SK-N-MC (cell line): ENCODE data around the gene AK2.
A peak's percentile ranks its signal among the peaks of the same experiment; 100 is the strongest.

ENCODE experiments used
- DNase-seq: peaks from one replicate; pipeline ENCODE4 v3.0.0-alpha.2; 2011; ENCODE audit warnings: low read depth, low spot score
- H3K27ac ChIP-seq: fragments of 200-600 bp; sonication (generic); 2 replicates; pipeline ENCODE4 v1.5.1; 2016; ENCODE audit warnings: mixed run types
- H3K36me3 ChIP-seq: fragments of 200-600 bp; sonication (generic); 2 replicates; pipeline ENCODE4 v1.6.1; 2017; ENCODE audit warnings: antibody characterized with exemption, low read length, mixed read lengths; ENCODE audit not compliant: insufficient read depth
- H3K4me3 ChIP-seq: fragments of 200-600 bp; sonication (generic); 2 replicates; pipeline ENCODE4 v1.5.1; 2016
- H3K9ac ChIP-seq: fragments of 200-600 bp; sonication (generic); 2 replicates; pipeline ENCODE4 v1.8.0; 2017; ENCODE audit warnings: mixed run types, mixed read lengths; ENCODE audit not compliant: insufficient read length
- H3K9me3 ChIP-seq: fragments of 200-600 bp; sonication (generic); 2 replicates; pipeline ENCODE4 v1.6.1; 2017; ENCODE audit warnings: low read depth, mild to moderate bottlenecking, antibody characterized with exemption, low read length, moderate library complexity, mixed read lengths
- EZH2 ChIP-seq: fragments of 200-600 bp; sonication (generic); IDR thresholded peaks from one replicate; pipeline ENCODE4 v1.6.1; 2017; ENCODE audit warnings: antibody characterized with exemption
- FOXP2 ChIP-seq: optimal IDR thresholded peaks from 2 replicates; pipeline ENCODE3; 2011; ENCODE audit warnings: mild to moderate bottlenecking, moderate library complexity; ENCODE audit not compliant: insufficient read depth; ENCODE audit errors: extremely low read length, control extremely low read depth
- POLR2AphosphoS5 ChIP-seq: IDR thresholded peaks from 2 replicates; pipeline ENCODE4 v1.6.1; 2012; ENCODE audit warnings: mild to moderate bottlenecking, low read depth, low read length, borderline replicate concordance

The AK2 gene

DNA sequence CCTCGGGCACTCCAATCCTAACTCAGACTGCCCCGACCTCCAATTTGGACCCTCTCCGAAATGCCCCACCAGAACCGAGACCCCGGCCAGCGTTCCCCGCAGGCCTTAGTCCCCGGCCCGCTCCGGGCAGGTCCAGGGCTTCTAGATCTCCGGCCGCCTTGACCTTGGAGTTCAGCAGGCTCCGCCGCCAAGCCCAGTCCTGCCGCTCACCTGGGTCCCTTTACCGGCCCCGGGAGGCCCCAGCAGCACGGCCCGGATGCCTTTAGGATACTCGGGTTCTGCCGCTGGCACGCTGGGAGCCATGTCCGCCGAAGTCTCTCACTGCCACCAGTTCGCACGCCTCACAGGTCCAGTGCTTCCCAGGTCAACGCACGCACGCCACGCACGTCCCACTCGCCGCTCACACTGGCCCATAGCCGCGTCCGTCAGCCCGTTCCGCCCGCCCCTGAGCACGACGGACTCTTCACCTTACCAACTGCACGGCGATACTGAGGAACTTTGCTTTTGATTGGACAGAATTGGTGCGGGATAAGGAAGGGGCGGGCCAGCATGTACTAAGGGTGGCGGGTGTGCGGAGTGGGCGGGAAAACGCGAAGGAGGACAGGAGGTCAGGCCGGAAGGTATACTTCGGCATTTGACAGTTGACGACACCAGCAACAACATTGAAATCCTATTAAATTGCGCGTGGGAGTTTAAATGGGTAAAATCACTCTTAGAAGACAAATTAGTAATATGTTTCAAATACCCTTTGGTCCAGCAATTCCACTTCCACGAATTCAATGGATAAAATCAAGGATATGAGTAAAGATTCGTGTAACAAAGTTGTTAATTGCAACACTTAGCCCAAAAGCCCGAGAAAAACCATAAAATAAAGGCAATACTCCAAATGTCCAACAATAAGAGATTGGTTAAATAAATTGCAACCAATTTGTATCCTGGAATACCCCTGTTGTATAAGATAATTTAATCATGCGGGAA lies at the start of gene AK2:
Gene AK2, minus strand, starts transcription at position 358 of the 978 bp plus-strand sequence. Its CDS starts 55 bp downstream, at position 303.
- peak within 1 kb of the TSS; percentile 88 for H3K4me3 ChIP-seq
- peak within 1 kb of the TSS; percentile 22; the same call in 1 of the 2 replicates for H3K27ac ChIP-seq
- TF ChIP-seq POLR2AphosphoS5 (peak; percentile 79; the same call in 1 of the 2 replicates), EZH2 (no peak)
- H3K36me3 ChIP-seq, result peaks cover 25% of the 10 kb centered on the region
- peak within 1 kb of the TSS; percentile 94 for H3K9ac ChIP-seq
- no peaks in the 10 kb centered on the region for H3K9me3 ChIP-seq
- peak; percentile 85 for DNase-seq

DNA sequence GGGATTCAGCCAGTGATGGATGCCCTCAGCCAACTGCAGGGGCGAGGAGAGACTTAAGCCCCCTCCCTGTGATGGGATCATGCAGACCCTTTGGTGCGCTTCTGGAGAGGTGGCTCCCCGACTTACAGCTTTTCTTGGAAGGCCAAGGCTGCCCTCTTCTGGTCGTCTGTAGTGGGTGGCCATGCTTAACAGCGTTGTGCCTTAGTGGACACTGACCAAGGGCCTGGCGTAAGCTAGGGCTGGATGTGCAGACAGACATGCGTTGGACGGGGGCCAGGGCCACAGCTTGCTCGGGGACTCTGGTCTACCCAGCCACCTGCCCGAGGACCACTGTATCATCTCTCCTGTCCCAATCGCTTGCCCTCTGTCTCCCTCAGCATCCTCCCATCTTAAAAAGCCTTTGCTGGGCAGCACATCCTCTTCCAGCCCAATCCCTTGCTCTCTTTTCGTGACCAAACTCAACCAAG lies 49.7 kb upstream of the AK2 start:
- DNase-seq, result no peak
- H3K27ac ChIP-seq, result no peak overlapping the region
- TF ChIP-seq POLR2AphosphoS5 (no peak), FOXP2 (no peak), EZH2 (no peak)
- no peaks in the 10 kb centered on the region for H3K9me3 ChIP-seq
- H3K4me3 ChIP-seq, result no peak overlapping the region
- H3K36me3 ChIP-seq, result no peaks in the 10 kb centered on the region
- H3K9ac ChIP-seq, result no peak overlapping the region

DNA sequence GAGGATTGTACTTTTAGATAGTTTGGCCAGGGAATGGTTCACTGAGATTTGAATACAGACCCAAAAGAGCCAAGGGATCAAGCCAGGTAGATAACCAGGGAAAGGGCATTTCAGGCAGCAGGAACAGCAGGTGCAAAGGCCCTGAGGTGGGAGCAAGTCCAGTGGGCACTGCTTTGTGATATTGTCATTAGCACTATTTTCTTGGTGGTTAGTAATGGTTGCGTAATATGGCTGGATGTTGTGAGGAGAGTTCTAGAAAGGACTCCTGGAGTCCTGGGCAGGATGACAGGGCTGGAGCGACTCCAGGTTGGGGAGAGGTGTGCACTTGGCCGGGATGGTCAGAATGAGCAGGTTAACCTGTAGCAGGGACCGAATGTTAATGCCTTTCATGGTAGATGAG lies 48.6 kb upstream of the AK2 start:
- no peak overlapping the region for H3K27ac ChIP-seq
- H3K4me3 ChIP-seq, result no peak overlapping the region
- no peaks in the 10 kb centered on the region for H3K9me3 ChIP-seq
- H3K9ac ChIP-seq, result no peak overlapping the region
- no peak for DNase-seq
- TF ChIP-seq EZH2, result no peak
- TF ChIP-seq FOXP2, result no peak
- TF ChIP-seq POLR2AphosphoS5, result no peak
- H3K36me3 ChIP-seq, result no peaks in the 10 kb centered on the region

DNA sequence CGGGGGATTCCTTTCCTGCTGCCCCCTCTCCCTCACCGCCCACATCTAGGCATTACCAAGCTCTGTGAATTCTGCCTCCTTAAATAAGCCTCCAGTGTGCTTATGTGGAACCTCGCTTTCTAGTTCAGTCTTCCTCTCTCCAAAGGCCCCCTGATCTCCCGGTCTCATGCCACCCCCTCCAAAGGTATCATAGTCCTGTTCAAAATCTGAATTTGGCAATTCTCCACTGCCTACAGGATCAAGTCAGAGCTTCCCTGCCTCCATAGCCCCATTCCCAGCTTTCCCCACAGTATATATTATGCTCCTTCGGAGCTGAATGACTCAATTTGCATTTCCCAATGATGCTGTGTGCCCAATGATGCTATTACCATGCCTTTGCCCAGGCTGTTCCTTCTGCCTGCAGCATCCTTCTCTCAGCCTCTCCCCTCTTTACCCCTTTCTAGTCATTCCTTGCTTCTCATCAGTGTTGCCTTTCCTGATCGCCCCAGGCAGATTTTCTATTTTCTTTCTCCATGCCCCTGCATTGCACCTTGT lies 46.0 kb upstream of the AK2 start:
- no peak overlapping the region for H3K4me3 ChIP-seq

DNA sequence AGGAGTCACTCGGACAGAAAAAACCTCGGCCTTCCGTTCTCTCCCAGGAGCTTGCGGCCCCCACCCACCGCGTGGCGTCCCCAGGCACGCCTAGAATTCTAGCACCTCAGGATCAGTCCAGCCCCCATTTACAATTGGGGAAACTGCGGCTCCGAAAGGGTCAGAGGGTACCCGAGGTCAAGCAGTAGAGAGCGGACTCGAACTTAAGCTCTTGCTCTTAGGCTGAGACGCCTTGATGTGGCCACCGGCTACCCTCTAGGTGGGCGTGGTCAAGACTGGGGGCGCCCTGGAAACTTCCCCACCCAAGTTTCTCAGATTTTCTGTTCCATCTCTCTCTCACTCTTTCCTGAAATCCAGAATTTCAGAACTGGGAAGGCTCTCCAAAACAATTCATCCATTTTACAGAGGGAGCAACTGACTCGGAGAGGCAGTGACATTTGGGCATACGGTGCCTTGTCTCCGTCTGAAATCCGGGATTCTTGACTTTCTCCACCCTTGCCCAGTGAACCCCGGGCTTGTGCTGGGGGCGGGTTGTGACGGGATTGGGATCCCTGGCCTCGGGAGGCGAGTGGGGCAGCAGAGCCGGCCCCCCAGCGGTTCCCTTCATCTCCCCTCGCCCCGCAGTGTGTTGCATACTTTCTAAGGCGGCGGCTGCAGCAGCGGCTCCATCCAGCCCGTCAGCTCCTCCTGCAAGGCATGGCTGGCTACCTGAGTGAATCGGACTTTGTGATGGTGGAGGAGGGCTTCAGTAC lies 45.0 kb upstream of the AK2 start:
- DNase-seq, result no peak
- Histone ChIP-seq H3K27ac (no peak overlapping the region), H3K36me3 (no peaks in the 10 kb centered on the region), H3K4me3 (peak overlapping the region; percentile 84), H3K9ac (peak overlapping the region; percentile 56), H3K9me3 (no peaks in the 10 kb centered on the region)
- no peak for TF ChIP-seq FOXP2
- no peak for TF ChIP-seq EZH2
- TF ChIP-seq POLR2AphosphoS5, result no peak

More for the DNA sequence above, 46.0 kb upstream of the AK2 start:
- Histone ChIP-seq H3K27ac (no peak overlapping the region), H3K9ac (no peak overlapping the region), H3K36me3 (no peaks in the 10 kb centered on the region), H3K9me3 (no peaks in the 10 kb centered on the region)
- TF ChIP-seq EZH2, result no peak
- TF ChIP-seq POLR2AphosphoS5, result no peak
- TF ChIP-seq FOXP2, result no peak
- no peak for DNase-seq

DNA sequence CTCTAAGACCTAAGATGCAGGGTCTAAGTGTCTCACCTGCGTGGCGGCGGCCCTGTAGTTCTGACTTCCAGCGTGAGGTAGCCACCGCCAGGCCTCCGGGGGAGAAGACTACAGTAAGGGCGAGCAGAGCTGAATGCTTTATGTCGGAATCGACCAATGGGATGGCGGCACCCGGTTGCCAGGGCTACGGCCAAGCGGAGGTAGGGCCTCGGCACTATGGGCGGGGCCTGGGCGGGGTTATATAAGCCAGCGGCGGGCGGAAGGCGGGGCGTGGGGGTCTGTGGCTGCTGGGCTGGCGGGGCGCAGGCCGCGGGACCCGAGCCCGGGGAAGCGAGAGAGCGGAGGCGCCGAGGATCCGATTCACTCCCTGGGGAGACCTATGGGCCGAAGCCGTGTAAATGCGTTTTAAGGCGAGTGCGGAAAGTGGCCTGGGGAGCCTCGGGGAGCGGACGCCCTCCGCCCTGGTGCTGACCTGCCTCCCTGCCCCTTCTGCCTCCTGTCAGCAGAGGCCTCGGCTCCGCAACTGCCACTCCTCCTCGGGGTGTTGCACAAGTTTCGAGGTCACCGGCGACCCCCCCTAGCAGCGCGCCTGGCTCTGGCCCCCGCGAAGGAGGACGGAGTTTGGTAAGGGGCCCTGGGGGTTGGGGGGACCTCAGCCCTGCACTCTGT lies 44.3 kb upstream of the AK2 start, which contains the start of gene AZIN2:
Gene AZIN2, plus strand, starts transcription at position 269 of the 669 bp plus-strand sequence. CDS start 1,097 bp downstream, outside the sequence.
- TF ChIP-seq FOXP2, result no peak
- TF ChIP-seq EZH2, result no peak
- peak; percentile 62; the same call in 1 of the 2 replicates for TF ChIP-seq POLR2AphosphoS5
- Histone ChIP-seq H3K9ac (peak within 1 kb of the TSS; percentile 56), H3K27ac (no peak within 1 kb of the TSS)

DNA sequence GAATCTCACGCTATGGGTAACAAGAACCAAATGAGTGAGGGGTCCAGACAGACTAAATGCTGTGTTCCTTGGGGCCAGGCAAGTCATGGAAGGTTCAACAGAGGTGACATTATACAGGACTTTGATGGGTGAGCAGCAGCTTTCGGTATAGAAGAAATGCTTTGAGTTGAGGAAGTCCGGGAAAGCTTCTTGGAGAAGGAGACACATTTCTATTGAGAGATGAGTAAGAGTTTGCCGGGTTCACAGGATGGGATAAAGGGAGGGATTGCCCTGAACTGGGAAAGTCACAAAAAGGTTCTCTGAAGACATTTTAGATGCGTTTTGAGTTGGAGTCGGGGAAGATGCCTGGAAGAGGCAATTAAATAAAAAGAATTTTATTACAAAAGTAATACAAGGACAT lies 43.7 kb upstream of the AK2 start:
- DNase-seq, result no peak
- H3K27ac ChIP-seq, result no peak overlapping the region
- no peaks in the 10 kb centered on the region for H3K9me3 ChIP-seq
- H3K36me3 ChIP-seq, result no peaks in the 10 kb centered on the region
- peak overlapping the region; percentile 84 for H3K4me3 ChIP-seq
- no peak for TF ChIP-seq POLR2AphosphoS5
- no peak for TF ChIP-seq FOXP2
- no peak for TF ChIP-seq EZH2
- peak overlapping the region; percentile 39 for H3K9ac ChIP-seq

More for the DNA sequence above, 44.3 kb upstream of the AK2 start, which contains the start of gene AZIN2:
- Histone ChIP-seq H3K9me3 (no peaks in the 10 kb centered on the region), H3K36me3 (no peaks in the 10 kb centered on the region), H3K4me3 (peak within 1 kb of the TSS; percentile 84)
- peak; percentile 59 for DNase-seq
